Astrocyte (in vitro differentiated cells and primary cell): ENCODE results near the gene KLHDC7A.

Experiments used
- EZH2 ChIP-seq: IDR thresholded peaks from 2 replicates; pipeline ENCODE4 v1.6.1; 2012; ENCODE audit warnings: mild to moderate bottlenecking, low read length, inconsistent platforms; ENCODE audit not compliant: insufficient read depth
- TF ChIP-seq, protein P1 (sequence below): IDR thresholded peaks from 2 replicates; pipeline ENCODE4 v1.5.1; 2011; ENCODE audit warnings: low read depth, mild to moderate bottlenecking, inconsistent platforms, low read length, moderate library complexity; ENCODE audit not compliant: insufficient read depth

- TF ChIP-seq, protein P1, sequence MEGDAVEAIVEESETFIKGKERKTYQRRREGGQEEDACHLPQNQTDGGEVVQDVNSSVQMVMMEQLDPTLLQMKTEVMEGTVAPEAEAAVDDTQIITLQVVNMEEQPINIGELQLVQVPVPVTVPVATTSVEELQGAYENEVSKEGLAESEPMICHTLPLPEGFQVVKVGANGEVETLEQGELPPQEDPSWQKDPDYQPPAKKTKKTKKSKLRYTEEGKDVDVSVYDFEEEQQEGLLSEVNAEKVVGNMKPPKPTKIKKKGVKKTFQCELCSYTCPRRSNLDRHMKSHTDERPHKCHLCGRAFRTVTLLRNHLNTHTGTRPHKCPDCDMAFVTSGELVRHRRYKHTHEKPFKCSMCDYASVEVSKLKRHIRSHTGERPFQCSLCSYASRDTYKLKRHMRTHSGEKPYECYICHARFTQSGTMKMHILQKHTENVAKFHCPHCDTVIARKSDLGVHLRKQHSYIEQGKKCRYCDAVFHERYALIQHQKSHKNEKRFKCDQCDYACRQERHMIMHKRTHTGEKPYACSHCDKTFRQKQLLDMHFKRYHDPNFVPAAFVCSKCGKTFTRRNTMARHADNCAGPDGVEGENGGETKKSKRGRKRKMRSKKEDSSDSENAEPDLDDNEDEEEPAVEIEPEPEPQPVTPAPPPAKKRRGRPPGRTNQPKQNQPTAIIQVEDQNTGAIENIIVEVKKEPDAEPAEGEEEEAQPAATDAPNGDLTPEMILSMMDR = no peak
- TF ChIP-seq EZH2 = no peak
Observed at GRCh38 chr1:18448889-18449288, 31.8 kb upstream of the KLHDC7A start.
